SU-DHL-6 (cell line): ENCODE data around the gene SIGLEC9.

ENCODE experiments used
- H2AFZ ChIP-seq: fragments of 200-600 bp; sonication (generic); 2 replicates; pipeline ENCODE4 v1.6.1; 2014; ENCODE audit warnings: low read depth, mild to moderate bottlenecking, moderate library complexity, mixed read lengths, antibody characterized with exemption, low read length; ENCODE audit not compliant: severe bottlenecking
- H3F3A ChIP-seq: fragments of 200-600 bp; shearing (Covaris generic); 2 replicates; pipeline ENCODE4 v1.6.0; 2016; ENCODE audit warnings: antibody characterized with exemption, mild to moderate bottlenecking; ENCODE audit not compliant: insufficient read depth
- H3K27ac ChIP-seq: fragments of 200-600 bp; sonication (generic); 2 replicates; pipeline ENCODE4 v1.5.1; 2016; ENCODE audit warnings: low read depth, mild to moderate bottlenecking, low read length, moderate library complexity, mixed read lengths
- H3K27me3 ChIP-seq: fragments of 200-600 bp; sonication (generic), shearing (Covaris generic); 2 replicates; pipeline ENCODE4 v1.6.0; 2014; ENCODE audit warnings: mild to moderate bottlenecking, low read length
- H3K36me3 ChIP-seq: fragments of 200-600 bp; sonication (generic); 2 replicates; pipeline ENCODE4 v1.6.1; 2014; ENCODE audit warnings: mild to moderate bottlenecking, low read length, mixed read lengths
- H3K4me2 ChIP-seq: fragments of 300-600, 200-600 bp; shearing (Covaris generic), sonication (generic); 2 replicates; pipeline ENCODE4 v1.6.0; 2014; ENCODE audit warnings: low read length, low read depth, mild to moderate bottlenecking; ENCODE audit not compliant: poor library complexity, severe bottlenecking
- H3K4me3 ChIP-seq: fragments of 200-600 bp; sonication (generic); 2 replicates; pipeline ENCODE4 v1.5.1; 2014; ENCODE audit warnings: antibody characterized with exemption, low read length, mild to moderate bottlenecking, mixed read lengths; ENCODE audit not compliant: insufficient read depth, poor library complexity, severe bottlenecking
- H3K79me2 ChIP-seq: fragments of 200-600 bp; sonication (generic); 2 replicates; pipeline ENCODE4 v1.6.1; 2014; ENCODE audit warnings: mild to moderate bottlenecking, low read length, moderate library complexity; ENCODE audit not compliant: insufficient read depth
- H3K9ac ChIP-seq: fragments of 200-600 bp; sonication (generic); 2 replicates; pipeline ENCODE4 v1.7.0; 2014; ENCODE audit warnings: mild to moderate bottlenecking, low read length
- H3K9me2 ChIP-seq: fragments of 200-600 bp; sonication (generic); replicated peaks from 2 replicates; pipeline ENCODE4 v1.6.1; 2014; ENCODE audit warnings: low read length; ENCODE audit not compliant: insufficient read depth
- H3K9me3 ChIP-seq: fragments of 200-600 bp; sonication (generic); 2 replicates; pipeline ENCODE4 v1.6.1; 2014; ENCODE audit warnings: low read length, mixed read lengths; ENCODE audit not compliant: insufficient read depth
- H4K20me1 ChIP-seq: fragments of 200-600 bp; sonication (generic); 2 replicates; pipeline ENCODE4 v1.6.1; 2014; ENCODE audit warnings: low read depth, mild to moderate bottlenecking, antibody characterized with exemption, low read length, moderate library complexity, mixed read lengths
- CTCF ChIP-seq: fragments of 200-600 bp; sonication (generic); IDR thresholded peaks from one replicate; pipeline ENCODE4 v1.5.1; 2017; ENCODE audit warnings: antibody characterized with exemption, mild to moderate bottlenecking, low read length, moderate library complexity; ENCODE audit not compliant: insufficient read depth, poor library complexity, severe bottlenecking
- EZH2phosphoT487 ChIP-seq: fragments of 200-600 bp; sonication (generic), shearing (Covaris generic); conservative IDR thresholded peaks from 2 replicates; pipeline ENCODE4 v1.6.1; 2018; ENCODE audit warnings: mild to moderate bottlenecking, antibody characterized with exemption, low read length, moderate library complexity, mixed read lengths

The SIGLEC9 gene

GRCh38 chr19:51148580-51148979 is 23.9 kb downstream of the SIGLEC9 start:
- Histone ChIP-seq H4K20me1 (no peaks in the 10 kb centered on the region), H3K4me2 (no peak overlapping the region), H2AFZ (no peak overlapping the region), H3K36me3 (no peaks in the 10 kb centered on the region), H3K9me3 (no peaks in the 10 kb centered on the region), H3K27me3 (no peaks in the 10 kb centered on the region), H3K9ac (no peak overlapping the region), H3K79me2 (no peaks in the 10 kb centered on the region), H3K9me2 (no peaks in the 10 kb centered on the region), H3K27ac (no peak overlapping the region), H3K4me3 (no peak overlapping the region), H3F3A (no peaks in the 10 kb centered on the region)
- TF ChIP-seq CTCF (no peak), EZH2phosphoT487 (no peak)

- Histone ChIP-seq H3F3A (no peaks in the 10 kb centered on the region), H3K9ac (no peak overlapping the region), H3K9me3 (no peaks in the 10 kb centered on the region), H3K4me3 (no peak overlapping the region), H3K27me3 (no peaks in the 10 kb centered on the region), H4K20me1 (no peaks in the 10 kb centered on the region), H3K9me2 (no peaks in the 10 kb centered on the region), H3K27ac (no peak overlapping the region), H2AFZ (no peak overlapping the region), H3K4me2 (no peak overlapping the region), H3K79me2 (no peaks in the 10 kb centered on the region), H3K36me3 (no peaks in the 10 kb centered on the region)
- no peak for TF ChIP-seq EZH2phosphoT487
- no peak for TF ChIP-seq CTCF
Measured at GRCh38 chr19:51150627-51151026, 25.9 kb downstream of the SIGLEC9 start.

- TF ChIP-seq CTCF, result no peak
- TF ChIP-seq EZH2phosphoT487, result no peak
- H3F3A ChIP-seq, result no peaks in the 10 kb centered on the region
Measured at GRCh38 chr19:51156710-51157109, 32.0 kb downstream of the SIGLEC9 start.

GRCh38 chr19:51157265-51157664 is 32.6 kb downstream of the SIGLEC9 start:
- Histone ChIP-seq H3K4me2 (no peak overlapping the region), H3K27ac (no peak overlapping the region), H3K4me3 (no peak overlapping the region), H3K79me2 (no peaks in the 10 kb centered on the region), H3K9ac (no peak overlapping the region), H3F3A (no peaks in the 10 kb centered on the region), H3K9me2 (no peaks in the 10 kb centered on the region), H3K9me3 (no peaks in the 10 kb centered on the region), H3K27me3 (no peaks in the 10 kb centered on the region), H2AFZ (no peak overlapping the region), H4K20me1 (no peaks in the 10 kb centered on the region), H3K36me3 (no peaks in the 10 kb centered on the region)
- no peak for TF ChIP-seq CTCF
- TF ChIP-seq EZH2phosphoT487, result no peak

More at GRCh38 chr19:51156710-51157109, 32.0 kb downstream of the SIGLEC9 start:
- no peaks in the 10 kb centered on the region for H3K79me2 ChIP-seq
- no peak overlapping the region for H3K27ac ChIP-seq
- H3K9ac ChIP-seq, result no peak overlapping the region
- H4K20me1 ChIP-seq, result no peaks in the 10 kb centered on the region
- H3K9me3 ChIP-seq, result no peaks in the 10 kb centered on the region
- no peak overlapping the region for H2AFZ ChIP-seq
- H3K4me2 ChIP-seq, result no peak overlapping the region
- H3K36me3 ChIP-seq, result no peaks in the 10 kb centered on the region
- H3K4me3 ChIP-seq, result no peak overlapping the region
- no peaks in the 10 kb centered on the region for H3K9me2 ChIP-seq
- no peaks in the 10 kb centered on the region for H3K27me3 ChIP-seq
